Sigmoid colon (tissue), 7 donors: ENCODE data around the gene THOC5. TPM values are rescaled to one million over a fixed set of nuclear protein-coding genes. Genes with fewer than 3 reads are reported as not detected.

Experiments used
- DNase-seq: peaks from one replicate; pipeline ENCODE4 v3.0.0-alpha.2; 2019
- H3K27ac ChIP-seq, 4 donors: fragments of 200-600 bp; sonication (generic); one replicate each; pipeline ENCODE4 v1.5.1; 2016 to 2019; ENCODE audit warnings: mild to moderate bottlenecking in 1 of 4
- H3K27me3 ChIP-seq, 3 donors: fragments of 200-600 bp; sonication (generic); one replicate each; pipeline ENCODE4 v1.5.1; 2019; ENCODE audit warnings: mild to moderate bottlenecking in 1 of 3
- H3K36me3 ChIP-seq, 4 donors: fragments of 200-600 bp; sonication (generic); one replicate each; pipeline ENCODE4 v1.5.1; 2016 to 2019
- H3K4me1 ChIP-seq, 4 donors: fragments of 200-600 bp; sonication (generic); one replicate each; pipeline ENCODE4 v1.5.1; 2017 to 2019
- H3K4me3 ChIP-seq, 4 donors: fragments of 200-600 bp; sonication (generic); one replicate each; pipeline ENCODE4 v1.5.1; 2017 to 2019; ENCODE audit warnings: mild to moderate bottlenecking in 2 of 4, moderate library complexity in 1 of 4
- H3K9me3 ChIP-seq, 4 donors: fragments of 200-600 bp in 3 of 4; sonication (generic) in 3 of 4; one replicate each; pipeline versions ENCODE4 v1.5.1 to v1.6.1; 2013 to 2019
- EP300 ChIP-seq, 4 donors: sonication (generic); formaldehyde crosslinking; IDR thresholded peaks; one replicate each; pipeline ENCODE4 v1.6.1; 2017; ENCODE audit warnings: antibody characterized with exemption in 4 of 4
- POLR2A ChIP-seq, 2 donors: fragments of 450-650 bp; IDR thresholded peaks; one replicate each; pipeline ENCODE4 v1.6.1; 2016; ENCODE audit warnings: antibody characterized with exemption in 2 of 2, mild to moderate bottlenecking in 2 of 2, moderate library complexity in 2 of 2
- POLR2AphosphoS5 ChIP-seq, 4 donors: sonication (generic); formaldehyde crosslinking; IDR thresholded peaks; one replicate each; pipeline ENCODE4 v1.6.1; 2017; ENCODE audit warnings: antibody characterized with exemption in 4 of 4
- WGBS, 2 donors: extraction: QIAGEN DNeasy Blood & Tissue Kit; methylation state at CpG; one replicate each; pipeline ENCODE4 v1.1.7; 2013; 5-methylcytosine and 5-hydroxymethylcytosine counted together
- intact Hi-C: fragments of 100-400 bp; cut with DNase I; formaldehyde crosslinking; loops from one replicate; pipeline ENCODE4 v1.15.1; 2023
- polyA plus RNA-seq, 3 donors: library from polyadenylated mRNA; stranded (reverse); fragments of 200-250 nt; gene quantifications; one replicate each; pipeline ENCODE4 v1.2.3, GENCODE V29; 2013
- total RNA-seq, 4 donors: library from RNA; depleted of rRNA; stranded (reverse); fragments of >200 nt; gene quantifications; one replicate each; pipeline ENCODE4 v1.1.0, GENCODE V29; 2016
- TF ChIP-seq, protein P1 (sequence below), 4 experiments: fragments of 450-650 bp in 3 of 4; fragments of 200-600 bp in 1 of 4; IDR thresholded peaks; one replicate each; pipeline ENCODE4 v1.5.1; 2016 to 2019; ENCODE audit warnings: antibody characterized with exemption in 4 of 4, mild to moderate bottlenecking in 3 of 4, moderate library complexity in 2 of 4
- donor health status: healthy with polysubstance abuse.
- donor health status: Bipolar disorder and iron deficiency.
- donor health status: healthy.

Gene THOC5
- total and polyA plus RNA-seq, 7 donors: 12.0 to 72.2 (median 50.1) TPM

DNA sequence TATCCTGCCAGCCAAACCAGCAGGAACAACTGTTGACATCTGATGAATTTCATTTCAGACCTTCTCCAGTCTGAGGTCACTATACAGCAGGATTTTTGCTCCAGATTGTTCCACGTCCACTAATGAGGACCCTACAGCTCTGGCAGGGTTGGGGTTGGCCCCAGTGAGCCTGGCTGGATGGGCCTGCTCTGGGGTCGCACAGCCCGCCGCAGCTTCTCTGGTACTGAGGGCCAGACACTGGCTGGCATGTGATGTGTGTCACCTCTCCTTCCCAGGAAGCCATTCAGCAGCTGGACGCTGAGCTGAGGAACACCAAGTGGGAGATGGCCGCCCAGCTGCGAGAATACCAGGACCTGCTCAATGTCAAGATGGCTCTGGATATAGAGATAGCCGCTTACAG, 68.1 kb downstream of the THOC5 start:
- DNase-seq: no peak
- peaks cover 13 to 29% (median 26%) of the 10 kb centered on the region in 3 donors for H3K27me3 ChIP-seq
- H3K4me1 ChIP-seq: peaks cover 0 to 10% (median 8%) of the 10 kb centered on the region in 4 donors
- no peaks in the 10 kb centered on the region for H3K36me3 ChIP-seq
- intact Hi-C loops: no loop called here
- TF ChIP-seq POLR2A (IDR thresholded peaks at IDR 0.05) (no peak), EP300 (IDR thresholded peaks at IDR 0.05) (no peak), POLR2AphosphoS5 (IDR thresholded peaks at IDR 0.05) (no peak)
- TF ChIP-seq, protein P1, sequence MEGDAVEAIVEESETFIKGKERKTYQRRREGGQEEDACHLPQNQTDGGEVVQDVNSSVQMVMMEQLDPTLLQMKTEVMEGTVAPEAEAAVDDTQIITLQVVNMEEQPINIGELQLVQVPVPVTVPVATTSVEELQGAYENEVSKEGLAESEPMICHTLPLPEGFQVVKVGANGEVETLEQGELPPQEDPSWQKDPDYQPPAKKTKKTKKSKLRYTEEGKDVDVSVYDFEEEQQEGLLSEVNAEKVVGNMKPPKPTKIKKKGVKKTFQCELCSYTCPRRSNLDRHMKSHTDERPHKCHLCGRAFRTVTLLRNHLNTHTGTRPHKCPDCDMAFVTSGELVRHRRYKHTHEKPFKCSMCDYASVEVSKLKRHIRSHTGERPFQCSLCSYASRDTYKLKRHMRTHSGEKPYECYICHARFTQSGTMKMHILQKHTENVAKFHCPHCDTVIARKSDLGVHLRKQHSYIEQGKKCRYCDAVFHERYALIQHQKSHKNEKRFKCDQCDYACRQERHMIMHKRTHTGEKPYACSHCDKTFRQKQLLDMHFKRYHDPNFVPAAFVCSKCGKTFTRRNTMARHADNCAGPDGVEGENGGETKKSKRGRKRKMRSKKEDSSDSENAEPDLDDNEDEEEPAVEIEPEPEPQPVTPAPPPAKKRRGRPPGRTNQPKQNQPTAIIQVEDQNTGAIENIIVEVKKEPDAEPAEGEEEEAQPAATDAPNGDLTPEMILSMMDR (IDR thresholded peaks at IDR 0.05): no peak
- H3K4me3 ChIP-seq: no peak overlapping the region
- H3K27ac ChIP-seq: no peak overlapping the region
- WGBS, 2 donors: 95% methylated on average over 8 of the region's 8 CpGs
- H3K9me3 ChIP-seq: no peaks in the 10 kb centered on the region

DNA sequence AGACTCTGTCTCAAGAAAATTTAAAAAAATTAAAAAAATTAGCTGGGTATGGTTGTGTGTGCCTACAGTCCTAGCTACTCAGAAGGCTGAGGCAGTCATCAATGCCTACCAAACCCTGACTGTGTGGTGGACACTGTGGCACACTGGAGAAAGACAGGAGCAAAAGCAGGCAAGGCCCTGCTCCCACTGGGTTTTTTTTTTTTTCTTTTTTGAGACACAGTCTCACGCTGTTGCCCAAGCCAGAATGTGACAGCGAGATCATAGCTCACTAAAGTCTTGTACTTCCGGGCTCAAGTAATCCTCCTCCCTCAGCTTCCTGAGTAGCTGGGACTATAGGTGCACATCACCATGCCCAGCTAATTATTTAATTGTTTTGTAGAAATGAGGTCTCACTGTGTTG, 68.9 kb downstream of the THOC5 start:
- no peak for DNase-seq
- no peak overlapping the region for H3K4me3 ChIP-seq
- no peak overlapping the region for H3K27ac ChIP-seq
- TF ChIP-seq POLR2AphosphoS5 (IDR thresholded peaks at IDR 0.05): no peak
- TF ChIP-seq, protein P1 (IDR thresholded peaks at IDR 0.05): no peak
- no peak for TF ChIP-seq POLR2A (IDR thresholded peaks at IDR 0.05)
- no peak for TF ChIP-seq EP300 (IDR thresholded peaks at IDR 0.05)
- intact Hi-C loops: no loop called here
- 92 to 94% methylated on average over 3 of the region's 3 CpGs for WGBS, 2 donors
- H3K4me1 ChIP-seq: peaks cover 0 to 18% (median 16%) of the 10 kb centered on the region in 4 donors
- H3K9me3 ChIP-seq: no peaks in the 10 kb centered on the region
- peaks cover 21 to 37% (median 34%) of the 10 kb centered on the region in 3 donors for H3K27me3 ChIP-seq
- no peaks in the 10 kb centered on the region for H3K36me3 ChIP-seq

DNA sequence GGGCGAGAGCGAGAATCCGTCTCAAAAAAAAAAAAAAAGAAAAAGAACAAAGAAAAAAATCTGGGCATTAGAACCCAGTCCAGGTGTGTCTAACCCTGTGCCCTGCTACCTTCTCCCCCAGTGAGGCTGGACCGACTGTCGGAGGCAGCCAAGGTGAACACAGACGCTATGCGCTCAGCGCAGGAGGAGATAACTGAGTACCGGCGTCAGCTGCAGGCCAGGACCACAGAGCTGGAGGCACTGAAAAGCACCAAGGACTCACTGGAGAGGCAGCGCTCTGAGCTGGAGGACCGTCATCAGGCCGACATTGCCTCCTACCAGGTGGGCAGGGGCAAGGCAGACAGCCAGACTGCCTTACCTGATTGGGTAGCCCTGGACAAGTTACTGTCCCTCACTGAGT, 70.3 kb downstream of the THOC5 start:
- H3K27me3 ChIP-seq: peaks cover 31 to 51% (median 48%) of the 10 kb centered on the region in 3 donors
- TF ChIP-seq, protein P1 (IDR thresholded peaks at IDR 0.05): no peak
- TF ChIP-seq POLR2A (IDR thresholded peaks at IDR 0.05) (no peak), EP300 (IDR thresholded peaks at IDR 0.05) (no peak)
- intact Hi-C loops: no loop called here

DNA sequence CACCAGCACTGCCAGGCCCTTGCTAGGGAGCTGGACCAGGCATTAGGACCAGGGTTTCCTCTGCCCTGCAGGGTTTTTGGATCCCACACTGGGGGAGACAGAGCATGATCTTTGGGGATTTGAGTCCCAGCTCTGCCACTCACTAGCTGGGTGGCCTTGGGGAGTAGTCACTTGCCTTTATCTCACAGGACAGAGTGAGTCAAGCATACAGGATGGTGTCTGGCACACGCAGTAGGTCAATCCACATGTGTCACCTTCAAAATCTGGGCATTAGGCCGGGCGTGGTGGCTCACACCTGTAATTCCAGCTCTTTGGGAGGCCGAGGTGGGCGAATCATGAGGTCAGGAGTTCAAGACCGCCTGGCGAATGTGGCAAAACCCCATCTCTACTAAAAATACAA, 70.8 kb downstream of the THOC5 start:
- H3K36me3 ChIP-seq: no peaks in the 10 kb centered on the region
- TF ChIP-seq EP300 (IDR thresholded peaks at IDR 0.05) (no peak), POLR2AphosphoS5 (IDR thresholded peaks at IDR 0.05) (no peak), POLR2A (IDR thresholded peaks at IDR 0.05) (no peak)
- TF ChIP-seq, protein P1 (IDR thresholded peaks at IDR 0.05): no peak
- H3K27ac ChIP-seq: no peak overlapping the region
- peaks cover 0 to 30% (median 26%) of the 10 kb centered on the region in 4 donors for H3K4me1 ChIP-seq
- H3K9me3 ChIP-seq: no peaks in the 10 kb centered on the region
- intact Hi-C loops: no loop called here
- DNase-seq: no peak
- H3K27me3 ChIP-seq: peaks cover 31 to 56% (median 53%) of the 10 kb centered on the region in 3 donors
- WGBS, 2 donors: 88 to 95% methylated on average over 7 of the region's 7 CpGs
- H3K4me3 ChIP-seq: no peak overlapping the region

More for the DNA sequence above, 70.3 kb downstream of the THOC5 start:
- no peak for DNase-seq
- Histone ChIP-seq H3K4me1 (peaks cover 0 to 29% (median 23%) of the 10 kb centered on the region in 4 donors), H3K27ac (no peak overlapping the region), H3K9me3 (no peaks in the 10 kb centered on the region), H3K36me3 (no peaks in the 10 kb centered on the region), H3K4me3 (no peak overlapping the region)
- 95% methylated on average over 13 of the region's 13 CpGs for WGBS, 2 donors

DNA sequence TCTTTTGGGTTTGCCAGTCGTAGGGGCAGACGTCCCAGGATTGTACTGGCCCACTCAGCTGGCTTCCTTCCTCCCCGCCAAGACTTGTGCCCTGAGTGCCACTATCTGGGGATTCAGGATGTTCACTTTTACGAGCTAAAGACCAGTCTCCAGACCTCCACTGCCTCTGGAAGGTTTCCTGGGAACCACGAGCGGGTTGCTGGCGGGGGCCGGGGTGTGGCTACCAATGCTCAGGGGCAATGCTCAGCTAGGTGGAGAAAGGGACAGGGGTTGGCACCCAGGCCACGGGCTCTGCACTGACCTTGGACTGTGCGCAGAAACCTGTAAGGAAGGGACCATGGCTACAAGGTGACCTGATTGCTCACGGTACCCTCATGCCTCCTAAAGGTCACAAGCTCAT, 71.3 kb downstream of the THOC5 start:
- intact Hi-C loops: no loop called here
- 60 to 71% methylated on average over 11 of the region's 11 CpGs for WGBS, 2 donors
- TF ChIP-seq POLR2AphosphoS5 (IDR thresholded peaks at IDR 0.05): no peak
- TF ChIP-seq EP300 (IDR thresholded peaks at IDR 0.05): no peak
- TF ChIP-seq, protein P1 (IDR thresholded peaks at IDR 0.05): no peak
- no peak for TF ChIP-seq POLR2A (IDR thresholded peaks at IDR 0.05)
- peaks cover 31 to 61% (median 57%) of the 10 kb centered on the region in 3 donors for H3K27me3 ChIP-seq
- DNase-seq: no peak
- no peak overlapping the region for H3K27ac ChIP-seq
- H3K36me3 ChIP-seq: no peaks in the 10 kb centered on the region
- no peak overlapping the region for H3K4me3 ChIP-seq
- H3K9me3 ChIP-seq: no peaks in the 10 kb centered on the region
- peaks cover 0 to 30% (median 26%) of the 10 kb centered on the region in 4 donors for H3K4me1 ChIP-seq
